ENCODE results near the gene PHPT1. TPM values are rescaled to one million over a fixed set of nuclear protein-coding genes. Genes with fewer than 3 reads are reported as not detected.
"Not testable (repeated sequence)": the region's sequence is repeated elsewhere in the genome, so short reads cannot be mapped to it uniquely, and the experiment has no call there.

Gene PHPT1
- total and polyA plus RNA-seq, 3 donors from 2014 or later = 134 to 146 (median 146) TPM

DNA sequence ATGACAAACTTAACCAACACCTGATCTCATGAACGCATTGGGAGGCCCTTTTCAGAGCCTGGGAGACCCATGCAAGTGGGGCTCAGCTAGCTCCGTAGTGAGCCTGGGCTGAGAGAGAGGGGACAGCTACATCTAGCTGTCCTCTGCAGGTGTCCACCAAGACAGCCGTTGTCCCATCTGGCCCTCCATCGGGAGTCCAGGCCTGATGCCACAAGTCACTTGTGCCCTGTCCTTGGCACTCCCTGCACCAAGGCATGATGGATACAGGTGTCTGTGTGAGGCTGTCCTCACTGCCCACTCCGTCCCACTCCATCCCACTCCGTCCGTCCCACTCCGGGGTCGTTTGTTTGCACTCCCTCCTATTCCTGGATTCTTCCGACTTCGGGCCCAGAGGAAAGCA, 19.4 kb downstream of the PHPT1 start:
- H3K27ac ChIP-seq = no peak overlapping the region
- intact Hi-C loops (cut with DNase I; ENCODE audit: low total_unique reads) = no loop called here
- peaks cover 13% of the 10 kb centered on the region for H3K4me1 ChIP-seq
- no peak overlapping the region for H3K4me3 ChIP-seq
- no peaks in the 10 kb centered on the region for H3K36me3 ChIP-seq (ENCODE audit: low read depth, missing control alignments)
- no peak for DNase-seq
- H3K9me3 ChIP-seq = no peaks in the 10 kb centered on the region
- H3K27me3 ChIP-seq = no peaks in the 10 kb centered on the region
- TF ChIP-seq CTCF (IDR thresholded peaks at IDR 0.05) = no peak
- no peak for TF ChIP-seq POLR2A (IDR thresholded peaks at IDR 0.05)
- 72 to 88% methylated on average over 10 to 11 of the region's 11 CpGs for WGBS, 2 donors

GRCh38 chr9:136869611-136870010, 20.4 kb downstream of the PHPT1 start:
- intact Hi-C loops (cut with DNase I; ENCODE audit: low total_unique reads); H3K36me3 ChIP-seq (ENCODE audit: low read depth, missing control alignments); H3K27me3 ChIP-seq; DNase-seq; H3K9me3 ChIP-seq; H3K27ac ChIP-seq; H3K4me3 ChIP-seq: not testable (repeated sequence)
- 88 to 90% methylated on average over 2 of the region's 2 CpGs for WGBS, 2 donors
- peaks cover 13% of the 10 kb centered on the region for H3K4me1 ChIP-seq

GRCh38 chr9:136875155-136875554, 25.9 kb downstream of the PHPT1 start:
- 90 to 97% methylated on average over 6 of the region's 6 CpGs for WGBS, 2 donors
- TF ChIP-seq POLR2A (IDR thresholded peaks at IDR 0.05) (no peak), CTCF (IDR thresholded peaks at IDR 0.05) (no peak)
- H3K4me1 ChIP-seq = no peaks in the 10 kb centered on the region

GRCh38 chr9:136876476-136876875, 27.3 kb downstream of the PHPT1 start:
- H3K36me3 ChIP-seq (ENCODE audit: low read depth, missing control alignments) = no peaks in the 10 kb centered on the region
- no peaks in the 10 kb centered on the region for H3K4me1 ChIP-seq
- WGBS, 2 donors = 86 to 92% methylated on average over 5 of the region's 5 CpGs
- H3K4me3 ChIP-seq = no peak overlapping the region
- no peaks in the 10 kb centered on the region for H3K9me3 ChIP-seq
- intact Hi-C loops (cut with DNase I; ENCODE audit: low total_unique reads) = no loop called here
- DNase-seq = no peak
- H3K27ac ChIP-seq = no peak overlapping the region
- no peaks in the 10 kb centered on the region for H3K27me3 ChIP-seq
- no peak for TF ChIP-seq POLR2A (IDR thresholded peaks at IDR 0.05)
- TF ChIP-seq CTCF (IDR thresholded peaks at IDR 0.05) = no peak

More at GRCh38 chr9:136875155-136875554, 25.9 kb downstream of the PHPT1 start:
- intact Hi-C loops (cut with DNase I; ENCODE audit: low total_unique reads) = no loop called here
- H3K36me3 ChIP-seq (ENCODE audit: low read depth, missing control alignments) = no peaks in the 10 kb centered on the region
- no peak for DNase-seq
- H3K27me3 ChIP-seq = no peaks in the 10 kb centered on the region
- H3K27ac ChIP-seq = no peak overlapping the region
- H3K9me3 ChIP-seq = no peaks in the 10 kb centered on the region
- H3K4me3 ChIP-seq = no peak overlapping the region

GRCh38 chr9:136880651-136881050, 31.4 kb downstream of the PHPT1 start:
- no peak for TF ChIP-seq CTCF (IDR thresholded peaks at IDR 0.05)
- no peak for TF ChIP-seq POLR2A (IDR thresholded peaks at IDR 0.05)
- intact Hi-C loops (cut with DNase I; ENCODE audit: low total_unique reads) = no loop called here

More at GRCh38 chr9:136880651-136881050, 31.4 kb downstream of the PHPT1 start:
- no peak overlapping the region for H3K27ac ChIP-seq
- 85% methylated on average over 11 of the region's 11 CpGs for WGBS, 2 donors
- H3K4me1 ChIP-seq = no peaks in the 10 kb centered on the region
- H3K4me3 ChIP-seq = no peak overlapping the region
- DNase-seq = no peak
- no peaks in the 10 kb centered on the region for H3K36me3 ChIP-seq (ENCODE audit: low read depth, missing control alignments)
- no peaks in the 10 kb centered on the region for H3K27me3 ChIP-seq
- H3K9me3 ChIP-seq = no peaks in the 10 kb centered on the region
